GM12878 (cell line): ENCODE measurements around the gene SERTAD1. TPM values are rescaled to one million over a fixed set of nuclear protein-coding genes. Genes with fewer than 3 reads are reported as not detected.

ENCODE experiments used
- ATAC-seq: fragments of 200-7000 bp; cut with Tn5 transposase; 3 replicates; pipeline ENCODE4 v1.9.1; 2020; ENCODE audit warnings: mild to moderate bottlenecking, moderate library complexity
- BruUV-seq: library from RNA; stranded (reverse); fragments of 400-500 nt; replicated peaks from 2 replicates; lab custom pipeline; 2021; lab: Mats Ljungman, UMichigan
- CTCF ChIA-PET: fragments of 300-600 bp; sonication (Branson Sonifier 250); formaldehyde crosslinking; extraction: SDS; loops from one replicate; lab custom pipeline; 2021; ENCODE audit warnings: inconsistent platforms; lab: Yijun Ruan, JAX
- POLR2A ChIA-PET: fragments of 350-600 bp; formaldehyde crosslinking; extraction: SDS; loops from one replicate; lab custom pipeline; 2021; ENCODE audit warnings: inconsistent platforms; lab: Charles Lee
- RAD21 ChIA-PET: fragments of 300-600 bp; sonication (Branson Sonifier 250); formaldehyde crosslinking; loops from one replicate; lab custom pipeline; 2023; ENCODE audit warnings: antibody characterized with exemption; ENCODE audit not compliant: unreplicated experiment; lab: Charles Lee
- SMC1A ChIA-PET: fragments of 300-600 bp; sonication (Branson Sonifier 250); formaldehyde crosslinking; loops from one replicate; lab custom pipeline; 2023; ENCODE audit not compliant: unreplicated experiment, uncharacterized antibody; lab: Charles Lee
- DNase-seq: peaks from one replicate; pipeline ENCODE4 v3.0.0-alpha.2; 2011; ENCODE audit warnings: low read depth, low spot score
- FAIRE-seq: peaks from 3 replicates; lab custom pipeline; 2011; peaks lifted over from hg19 to GRCh38; lab: Jason Lieb, UNC
- H2AFZ ChIP-seq: 2 replicates; pipeline ENCODE4 v1.6.0; 2011; ENCODE audit warnings: low read depth, low read length, control low read depth; ENCODE audit not compliant: control insufficient read depth
- H3K27ac ChIP-seq: 2 replicates; pipeline ENCODE4 v1.5.1; 2011; ENCODE audit warnings: control low read depth; ENCODE audit not compliant: control insufficient read depth, insufficient read depth
- H3K27me3 ChIP-seq, 2 experiments: replicated peaks in 1 of 2; 2 replicates each; pipeline versions ENCODE4 v1.6.0 to v1.6.1; 2011; ENCODE audit warnings: low read length in 1 of 2; ENCODE audit not compliant: control insufficient read depth in 2 of 2, insufficient read depth in 2 of 2
- H3K36me3 ChIP-seq, 2 experiments: 2 replicates each; pipeline ENCODE4 v1.5.1; 2011; ENCODE audit warnings: low read length in 1 of 2; ENCODE audit not compliant: control insufficient read depth in 2 of 2, insufficient read depth in 2 of 2
- H3K4me1 ChIP-seq: 2 replicates; pipeline ENCODE4 v1.6.1; 2011; ENCODE audit warnings: mild to moderate bottlenecking, low read length, moderate library complexity, mixed read lengths; ENCODE audit not compliant: control insufficient read depth, insufficient read depth
- H3K4me2 ChIP-seq: 2 replicates; pipeline ENCODE4 v1.6.0; 2011; ENCODE audit warnings: control low read depth; ENCODE audit not compliant: control insufficient read depth, insufficient read depth
- H3K4me3 ChIP-seq: fragments of 200-600 bp; sonication (generic); 2 replicates; pipeline ENCODE4 v1.5.1; 2016
- H3K79me2 ChIP-seq: 2 replicates; pipeline ENCODE4 v1.6.0; 2011; ENCODE audit warnings: low read length; ENCODE audit not compliant: control insufficient read depth, insufficient read depth
- H3K9ac ChIP-seq: 2 replicates; pipeline ENCODE4 v1.8.0; 2011; ENCODE audit warnings: low read length, control low read depth, mixed read lengths; ENCODE audit not compliant: control insufficient read depth, insufficient read depth
- H3K9me3 ChIP-seq: replicated peaks from 3 replicates; pipeline ENCODE4 v1.5.1; 2011; ENCODE audit warnings: mild to moderate bottlenecking, low read length; ENCODE audit not compliant: control insufficient read depth, insufficient read depth
- H4K20me1 ChIP-seq: 2 replicates; pipeline ENCODE4 v1.6.0; 2011; ENCODE audit not compliant: control insufficient read depth, insufficient read depth
- FOXM1 ChIP-seq: IDR thresholded peaks from 2 replicates; pipeline ENCODE4 v1.6.1; 2012; ENCODE audit warnings: low read depth, mild to moderate bottlenecking, inconsistent platforms, low read length, moderate library complexity
- MLLT1 ChIP-seq: fragments of 450-650 bp; IDR thresholded peaks from 2 replicates; pipeline ENCODE4 v1.6.1; 2016; ENCODE audit warnings: mild to moderate bottlenecking
- NRF1 ChIP-seq: conservative IDR thresholded peaks from 2 replicates; pipeline ENCODE4 v1.6.1; 2011; ENCODE audit warnings: mild to moderate bottlenecking, low read depth, low read length, improper control_type of control experiment
- RB1 ChIP-seq: fragments of 450-650 bp; formaldehyde crosslinking; IDR thresholded peaks from 2 replicates; pipeline ENCODE4 v1.6.1; 2017; ENCODE audit warnings: mild to moderate bottlenecking, borderline replicate concordance
- YBX1 ChIP-seq: fragments of 450-650 bp; IDR thresholded peaks from 2 replicates; pipeline ENCODE4 v1.6.1; 2016; ENCODE audit warnings: antibody characterized with exemption
- WGBS: methylation state at CpG from one replicate; pipeline ENCODE4 v1.1.6; 2016; ENCODE audit warnings: low lambda C conversion rate; ENCODE audit not compliant: insufficient replicate concordance, insufficient coverage; ENCODE audit errors: missing lambda C conversion rate; 5-methylcytosine and 5-hydroxymethylcytosine counted together
- in situ Hi-C: fragments of 300-500 bp; cut with MboI; formaldehyde crosslinking; loops from 9 replicates; pipeline ENCODE4 v1.14.3; 2018; ENCODE audit warnings: mixed read lengths
- intact Hi-C: fragments of 100-400 bp; cut with micrococcal nuclease; formaldehyde crosslinking; loops from one replicate; pipeline ENCODE4 v1.14.2; 2022; ENCODE audit not compliant: unreplicated experiment
- polyA plus RNA-seq, 11 experiments: library from polyadenylated mRNA; depleted of rRNA in 4 of 11; unstranded in 6 of 11; stranded (reverse) in 5 of 11; fragments of >200 nt; fragmentation: Nextera tagmentation in 4 of 11; fragmentation: Illumina TruSeq in 1 of 11; extraction: Ambion mirVana in 4 of 11; extraction: Trizol in 1 of 11; gene quantifications; 1 replicate in 1 of 11; 2 replicates in 10 of 11; pipeline versions ENCODE4 v1.2.1 to v1.2.3, GENCODE V29; 2011 to 2016; ENCODE audit warnings: inconsistent platforms in 2 of 11, missing spikeins in 2 of 11, low read depth in 1 of 11
- total RNA-seq, 4 experiments: library from RNA; depleted of rRNA in 3 of 4; stranded (reverse); fragments of >200 nt in 3 of 4; fragmentation: Illumina TruSeq in 1 of 4; extraction: Trizol in 1 of 4; gene quantifications; 2 replicates each; pipeline versions ENCODE4 v1.2.1 to v1.2.3, GENCODE V29; 2013 to 2021

SERTAD1 gene
- total and polyA plus RNA-seq, 10 of the 15 experiments (the other 5 are each of a cell fraction or from before 2014, with no cell fraction given) = 0.23 to 14.2 (median 8.0) TPM

- TF ChIP-seq YBX1 = no peak
- TF ChIP-seq RB1 = peak; percentile 52; the same call in 1 of the 2 replicates
- TF ChIP-seq FOXM1 = peak; percentile 41; the same call in 1 of the 2 replicates
These were observed 4.7 kb downstream of the SERTAD1 start (continued) for GRCh38 chr19:40420766-40421765.

- no peaks in the 10 kb centered on the region for H3K9me3 ChIP-seq
- WGBS = 58% methylated on average over 13 of the region's 14 CpGs
- ChIA-PET CTCF (interaction anchor here (0.6 to 7.1 kb wide), 21 partner anchors 10 to 281 kb away, joined by 3 to 67 read pairs (median 6); partner anchors contain the start of genes BLVRB, C19orf47, PLD3 and SERTAD3), SMC1A (interaction anchor here (0.7 to 2.3 kb wide), 17 partner anchors 9 to 280 kb away, joined by 3 to 35 read pairs (median 4); partner anchors contain the start of genes BLVRB, PLD3 and SERTAD3), POLR2A (interaction anchor here (0.5 to 5.5 kb wide), 22 partner anchors 10 to 451 kb away, joined by 3 to 55 read pairs (median 4); partner anchors contain the start of genes AKT2, BLVRB, C19orf47 and EGLN2), RAD21 (interaction anchor here (0.6 to 2.7 kb wide), 15 partner anchors 9 to 150 kb away, joined by 3 to 35 read pairs (median 5); partner anchors contain the start of genes BLVRB, PLD3 and SERTAD3)
- H3K4me1 ChIP-seq = peaks cover 22% of the 10 kb centered on the region
- ATAC-seq (no peak), DNase-seq (no peak), FAIRE-seq (no peak)
- intact Hi-C loops (no loop called here), in situ Hi-C loops (no loop called here)
- TF ChIP-seq NRF1 (no peak), MLLT1 (peak; percentile 96)
- peak overlapping the region; percentile 93 for H2AFZ ChIP-seq
- H3K9ac ChIP-seq = peak overlapping the region; percentile 77; the same call in 1 of the 2 replicates
- H3K4me2 ChIP-seq = peak overlapping the region; percentile 83
- H3K4me3 ChIP-seq = peak overlapping the region; percentile 75; the same call in 1 of the 2 replicates
- peaks cover 0 to 6% of the 10 kb centered on the region in 2 experiments; a peak in 2 of 4 replicates for H3K36me3 ChIP-seq
- H3K27me3 ChIP-seq = no peaks in the 10 kb centered on the region
- peak overlapping the region; percentile 95 for H3K27ac ChIP-seq
- H4K20me1 ChIP-seq = no peaks in the 10 kb centered on the region
- H3K79me2 ChIP-seq = peaks cover 27% of the 10 kb centered on the region
- no TSS peak for BruUV-seq
These were observed 5.4 kb downstream of the SERTAD1 start for GRCh38 chr19:40420451-40420765.
